ENCODE data around the gene SNTN. TPM values are rescaled to one million over a fixed set of nuclear protein-coding genes. Genes with fewer than 3 reads are reported as not detected.
A peak's percentile ranks its signal among the peaks of the same experiment; 100 is the strongest.

SNTN gene
- total RNA-seq (under 1 TPM in 1 of 6 donors, not detected in 5; 0.16 TPM), polyA plus RNA-seq (not detected)

DNA sequence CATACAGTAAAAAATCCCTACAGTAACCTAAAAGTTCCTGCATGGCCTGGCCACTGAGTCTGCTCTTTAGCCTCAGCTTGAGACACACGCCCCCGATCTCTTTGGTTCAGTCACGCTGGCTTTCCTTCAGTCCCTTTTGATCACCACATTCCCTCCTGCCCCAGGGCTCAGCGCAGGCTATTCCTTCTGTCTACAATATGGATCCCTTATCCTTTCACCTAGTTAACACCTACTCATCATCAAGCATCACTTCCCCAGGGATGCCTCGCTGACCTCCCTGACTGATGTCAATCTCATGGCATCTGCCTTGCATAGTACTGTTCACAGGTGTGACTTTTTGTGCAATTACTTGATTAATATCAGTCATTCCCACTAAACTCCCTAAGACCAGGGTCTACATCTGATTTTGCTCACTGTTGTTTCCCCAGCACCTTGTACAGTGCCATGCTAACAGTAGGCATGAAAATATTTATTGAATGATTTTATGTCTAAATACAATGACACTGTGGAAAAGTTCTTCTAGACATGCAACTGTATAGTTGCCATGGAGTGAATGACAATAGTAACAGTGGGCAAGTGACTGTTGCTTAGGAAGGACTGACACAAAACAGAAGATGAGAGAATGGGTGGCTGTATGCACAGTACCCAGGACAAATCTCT lies at the start of gene SNTN:
Gene SNTN, plus strand, starts transcription at position 610 of the 660 bp plus-strand sequence. Its CDS starts 13 bp downstream, at position 623.
- 76 to 78% methylated on average over 5 of the region's 5 CpGs for WGBS, 2 donors
- no peaks in the 10 kb centered on the region for H3K9me3 ChIP-seq

DNA sequence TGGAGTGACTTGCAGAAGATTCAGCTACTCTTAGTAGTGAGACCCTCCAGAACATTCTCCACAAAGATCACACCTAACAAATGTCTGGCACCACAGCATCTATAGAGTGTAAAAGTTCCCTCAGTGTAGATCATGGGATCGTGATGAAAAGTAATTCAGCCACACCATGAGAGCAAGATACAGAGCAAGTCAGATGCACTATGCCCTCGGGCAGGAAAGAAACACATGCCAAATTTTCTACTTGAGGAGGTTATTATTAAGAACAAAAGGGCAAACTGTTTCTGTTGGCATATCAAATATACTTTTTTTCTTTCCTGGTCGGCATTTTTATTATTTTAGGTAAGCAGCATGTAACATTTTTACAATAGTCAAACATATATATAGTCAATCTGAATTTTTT lies 44.8 kb upstream of the SNTN start:
- no peak for ATAC-seq

More for the DNA sequence above, at the start of gene SNTN:
- no peaks in the 10 kb centered on the region for H3K4me1 ChIP-seq
- FAIRE-seq (no peak), DNase-seq (no peak), ATAC-seq (no peak)
- H3K27ac ChIP-seq = no peak within 1 kb of the TSS
- TF ChIP-seq, protein P1, sequence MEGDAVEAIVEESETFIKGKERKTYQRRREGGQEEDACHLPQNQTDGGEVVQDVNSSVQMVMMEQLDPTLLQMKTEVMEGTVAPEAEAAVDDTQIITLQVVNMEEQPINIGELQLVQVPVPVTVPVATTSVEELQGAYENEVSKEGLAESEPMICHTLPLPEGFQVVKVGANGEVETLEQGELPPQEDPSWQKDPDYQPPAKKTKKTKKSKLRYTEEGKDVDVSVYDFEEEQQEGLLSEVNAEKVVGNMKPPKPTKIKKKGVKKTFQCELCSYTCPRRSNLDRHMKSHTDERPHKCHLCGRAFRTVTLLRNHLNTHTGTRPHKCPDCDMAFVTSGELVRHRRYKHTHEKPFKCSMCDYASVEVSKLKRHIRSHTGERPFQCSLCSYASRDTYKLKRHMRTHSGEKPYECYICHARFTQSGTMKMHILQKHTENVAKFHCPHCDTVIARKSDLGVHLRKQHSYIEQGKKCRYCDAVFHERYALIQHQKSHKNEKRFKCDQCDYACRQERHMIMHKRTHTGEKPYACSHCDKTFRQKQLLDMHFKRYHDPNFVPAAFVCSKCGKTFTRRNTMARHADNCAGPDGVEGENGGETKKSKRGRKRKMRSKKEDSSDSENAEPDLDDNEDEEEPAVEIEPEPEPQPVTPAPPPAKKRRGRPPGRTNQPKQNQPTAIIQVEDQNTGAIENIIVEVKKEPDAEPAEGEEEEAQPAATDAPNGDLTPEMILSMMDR (IDR thresholded peaks at IDR 0.05) = no peak
- H3K27me3 ChIP-seq = no peaks in the 10 kb centered on the region
- H3K4me3 ChIP-seq = no peak within 1 kb of the TSS
- intact Hi-C loops (cut with DNase I) = no loop called here
- no peaks in the 10 kb centered on the region for H3K36me3 ChIP-seq

DNA sequence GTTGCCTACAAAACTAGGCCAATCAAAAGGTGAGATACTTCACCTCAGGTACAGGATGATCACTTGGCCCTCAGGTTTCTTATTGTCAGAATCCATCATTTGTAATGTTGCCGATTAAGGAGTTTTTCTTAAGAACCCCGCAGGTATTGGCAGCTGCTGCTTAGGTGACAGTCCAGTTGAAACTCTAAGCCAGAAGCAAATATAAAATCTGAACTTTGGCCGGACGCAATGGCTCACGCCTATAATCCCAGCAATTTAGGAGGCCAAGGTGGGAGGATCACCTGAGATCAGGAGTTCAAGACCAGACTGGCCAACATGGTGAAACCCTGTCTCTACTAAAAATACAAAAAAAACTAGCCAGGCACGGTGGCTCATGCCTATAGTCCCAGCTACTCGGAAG lies 43.1 kb upstream of the SNTN start:
- TF ChIP-seq, protein P1 (IDR thresholded peaks at IDR 0.05) = no peak
- no peaks in the 10 kb centered on the region for H3K36me3 ChIP-seq
- no peaks in the 10 kb centered on the region for H3K27me3 ChIP-seq
- H3K9me3 ChIP-seq = no peaks in the 10 kb centered on the region
- H3K4me3 ChIP-seq = no peak overlapping the region
- peaks cover 0 to 4% (median 0%) of the 10 kb centered on the region in 3 donors for H3K4me1 ChIP-seq
- FAIRE-seq (no peak), DNase-seq (no peak), ATAC-seq (peak in 3 of 4 donors; percentile 28 to 61 (median 53))
- intact Hi-C loops (cut with DNase I) = no loop called here
- no peak overlapping the region for H3K27ac ChIP-seq
- WGBS, 2 donors = 48 to 53% methylated on average over 7 of the region's 7 CpGs

More for the DNA sequence above, 44.8 kb upstream of the SNTN start:
- TF ChIP-seq, protein P1 (IDR thresholded peaks at IDR 0.05) = no peak
- DNase-seq (no peak), FAIRE-seq (no peak)
- H3K9me3 ChIP-seq = no peaks in the 10 kb centered on the region
- peaks cover 0 to 4% (median 0%) of the 10 kb centered on the region in 3 donors for H3K4me1 ChIP-seq
- H3K36me3 ChIP-seq = no peaks in the 10 kb centered on the region
- no peak overlapping the region for H3K4me3 ChIP-seq
- H3K27ac ChIP-seq = no peak overlapping the region
- no peaks in the 10 kb centered on the region for H3K27me3 ChIP-seq
- intact Hi-C loops (cut with DNase I) = no loop called here
- WGBS, 2 donors = 63 to 64% methylated on average over 3 of the region's 3 CpGs

DNA sequence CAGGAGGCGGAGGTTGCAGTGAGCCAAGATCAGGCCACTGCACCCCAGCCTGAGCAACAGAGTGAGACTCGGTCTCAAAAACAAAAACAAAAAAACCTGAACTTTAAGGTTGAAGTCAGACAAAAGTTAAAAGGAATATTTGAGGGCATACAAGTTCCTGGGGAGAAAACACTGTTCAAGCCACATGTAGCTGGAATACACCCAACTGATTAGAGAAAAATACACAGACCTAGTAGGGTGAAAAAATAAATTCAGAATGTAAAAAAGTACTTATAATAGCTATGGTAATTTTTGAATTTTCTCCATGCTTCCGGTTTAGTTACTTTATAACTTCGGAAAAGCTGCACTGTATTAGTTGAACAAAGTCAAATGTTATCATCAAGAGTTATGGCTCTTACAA lies 42.6 kb upstream of the SNTN start:
- H3K4me1 ChIP-seq = peaks cover 0 to 4% (median 0%) of the 10 kb centered on the region in 3 donors
- WGBS, 2 donors = 52 to 58% methylated on average over 4 of the region's 4 CpGs
- intact Hi-C loops (cut with DNase I) = no loop called here
- no peak overlapping the region for H3K4me3 ChIP-seq
- DNase-seq (no peak), ATAC-seq (peak; percentile 38 to 89 (median 66)), FAIRE-seq (no peak)
- no peaks in the 10 kb centered on the region for H3K36me3 ChIP-seq
- no peaks in the 10 kb centered on the region for H3K9me3 ChIP-seq
- H3K27me3 ChIP-seq = no peaks in the 10 kb centered on the region
- TF ChIP-seq, protein P1 (IDR thresholded peaks at IDR 0.05) = no peak
- H3K27ac ChIP-seq = no peak overlapping the region

DNA sequence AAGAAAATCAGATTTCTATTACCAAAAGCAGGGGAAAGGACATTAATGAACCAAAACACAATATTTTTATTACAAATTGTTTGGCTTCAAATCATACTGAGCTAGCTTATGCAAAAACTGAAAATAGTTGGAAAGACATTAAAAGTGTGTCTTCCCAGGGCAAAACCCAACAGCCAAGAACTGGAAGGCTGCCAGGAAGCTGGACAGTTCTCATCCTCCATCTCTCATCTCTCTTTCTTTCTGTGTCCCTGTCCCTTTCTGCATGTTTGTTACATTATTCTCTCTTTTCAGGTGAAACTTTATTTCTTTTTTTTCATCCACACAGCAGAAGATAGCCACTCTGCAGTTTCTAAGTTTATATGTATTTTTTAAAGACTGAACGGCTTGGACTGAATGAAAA lies 41.1 kb upstream of the SNTN start:
- DNase-seq (no peak), ATAC-seq (no peak), FAIRE-seq (no peak)
- Histone ChIP-seq H3K27me3 (no peaks in the 10 kb centered on the region), H3K36me3 (no peaks in the 10 kb centered on the region), H3K9me3 (no peaks in the 10 kb centered on the region), H3K4me1 (peaks cover 0 to 4% (median 0%) of the 10 kb centered on the region in 3 donors), H3K4me3 (no peak overlapping the region), H3K27ac (no peak overlapping the region)
- intact Hi-C loops (cut with DNase I) = no loop called here
- TF ChIP-seq, protein P1 (IDR thresholded peaks at IDR 0.05) = no peak
- 97% methylated on average over 1 of the region's 1 CpG for WGBS, 2 donors
